ENCODE results near the gene L3HYPDH.

DNA sequence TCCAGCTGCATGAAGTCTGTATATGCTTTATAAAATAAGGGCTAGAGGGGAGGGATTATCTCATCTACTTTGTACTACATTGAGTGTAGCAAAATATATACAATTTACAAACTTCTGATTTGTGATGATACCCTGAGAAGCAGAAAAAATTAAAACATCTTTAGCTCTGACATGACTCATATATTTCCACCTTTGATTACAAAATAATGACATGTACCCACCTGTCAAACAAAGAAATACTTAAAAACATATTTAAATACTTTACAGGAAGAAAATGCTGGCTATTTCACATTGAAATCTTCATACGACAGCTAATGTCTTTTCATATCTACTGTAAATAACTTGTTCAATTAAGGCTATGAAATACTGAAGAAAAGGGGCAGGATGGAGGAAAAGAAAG is 22.3 kb downstream of the L3HYPDH start:
- TF ChIP-seq POLR2AphosphoS5 (IDR thresholded peaks at IDR 0.05; ENCODE audit: low read depth) (no peak), REST (IDR thresholded peaks at IDR 0.05; ENCODE audit: insufficient replicate concordance, low read depth) (no peak)
- TF ChIP-seq, protein P1, sequence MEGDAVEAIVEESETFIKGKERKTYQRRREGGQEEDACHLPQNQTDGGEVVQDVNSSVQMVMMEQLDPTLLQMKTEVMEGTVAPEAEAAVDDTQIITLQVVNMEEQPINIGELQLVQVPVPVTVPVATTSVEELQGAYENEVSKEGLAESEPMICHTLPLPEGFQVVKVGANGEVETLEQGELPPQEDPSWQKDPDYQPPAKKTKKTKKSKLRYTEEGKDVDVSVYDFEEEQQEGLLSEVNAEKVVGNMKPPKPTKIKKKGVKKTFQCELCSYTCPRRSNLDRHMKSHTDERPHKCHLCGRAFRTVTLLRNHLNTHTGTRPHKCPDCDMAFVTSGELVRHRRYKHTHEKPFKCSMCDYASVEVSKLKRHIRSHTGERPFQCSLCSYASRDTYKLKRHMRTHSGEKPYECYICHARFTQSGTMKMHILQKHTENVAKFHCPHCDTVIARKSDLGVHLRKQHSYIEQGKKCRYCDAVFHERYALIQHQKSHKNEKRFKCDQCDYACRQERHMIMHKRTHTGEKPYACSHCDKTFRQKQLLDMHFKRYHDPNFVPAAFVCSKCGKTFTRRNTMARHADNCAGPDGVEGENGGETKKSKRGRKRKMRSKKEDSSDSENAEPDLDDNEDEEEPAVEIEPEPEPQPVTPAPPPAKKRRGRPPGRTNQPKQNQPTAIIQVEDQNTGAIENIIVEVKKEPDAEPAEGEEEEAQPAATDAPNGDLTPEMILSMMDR (IDR thresholded peaks at IDR 0.05; ENCODE audit: insufficient read depth, low read length), result no peak

Measured in HL-60 (cell line).